PFSK-1 (cell line): ENCODE data around the gene SUPT20HL1.

Experiments used
- FOXP2 ChIP-seq: optimal IDR thresholded peaks from 2 replicates; pipeline ENCODE3; 2011; ENCODE audit warnings: borderline replicate concordance, control low read depth, inconsistent platforms; ENCODE audit not compliant: insufficient read depth; ENCODE audit errors: extremely low read length, extremely low read depth
- POLR2AphosphoS5 ChIP-seq: IDR thresholded peaks from 2 replicates; pipeline ENCODE4 v1.6.1; 2012; ENCODE audit warnings: low read depth, mild to moderate bottlenecking, control low read depth, low read length, moderate library complexity
- REST ChIP-seq, 2 experiments: IDR thresholded peaks; 2 replicates each; pipeline versions ENCODE4 v1.6.1 to v1.8.0; 2011 to 2012; ENCODE audit warnings: low read depth in 2 of 2, low read length in 2 of 2, control low read depth in 1 of 2, inconsistent platforms in 1 of 2, mild to moderate bottlenecking in 1 of 2, moderate library complexity in 1 of 2; ENCODE audit not compliant: insufficient read depth in 1 of 2
- SIN3A ChIP-seq: IDR thresholded peaks from 2 replicates; pipeline ENCODE4 v1.6.1; 2012; ENCODE audit warnings: mild to moderate bottlenecking, low read length, moderate library complexity, borderline replicate concordance; ENCODE audit not compliant: insufficient read depth
- TAF1 ChIP-seq: IDR thresholded peaks from 2 replicates; pipeline ENCODE4 v1.6.1; 2012; ENCODE audit warnings: low read length, control low read depth, borderline replicate concordance; ENCODE audit not compliant: insufficient read depth

Gene SUPT20HL1

GRCh38 chrX:24391389-24391788 lies 30.9 kb downstream of the SUPT20HL1 start:
- TF ChIP-seq SIN3A (no peak), REST (IDR thresholded peaks at IDR 0.05; ENCODE audit: insufficient read depth in 1 of 2, low read depth in 2 of 2, low read length in 2 of 2) (no peak), TAF1 (no peak), FOXP2 (no peak), POLR2AphosphoS5 (no peak)

- no peak for TF ChIP-seq POLR2AphosphoS5
- no peak for TF ChIP-seq REST (IDR thresholded peaks at IDR 0.05; ENCODE audit: insufficient read depth in 1 of 2, low read depth in 2 of 2, low read length in 2 of 2)
- TF ChIP-seq SIN3A, result no peak
- no peak for TF ChIP-seq FOXP2
- no peak for TF ChIP-seq TAF1
Measured at GRCh38 chrX:24391843-24392242, 31.4 kb downstream of the SUPT20HL1 start.

GRCh38 chrX:24392709-24393108 lies 32.3 kb downstream of the SUPT20HL1 start:
- no peak for TF ChIP-seq FOXP2
- no peak for TF ChIP-seq TAF1
- TF ChIP-seq REST (IDR thresholded peaks at IDR 0.05; ENCODE audit: insufficient read depth in 1 of 2, low read depth in 2 of 2, low read length in 2 of 2), result no peak
- TF ChIP-seq POLR2AphosphoS5, result no peak
- no peak for TF ChIP-seq SIN3A

GRCh38 chrX:24395775-24396174 lies 35.3 kb downstream of the SUPT20HL1 start:
- TF ChIP-seq FOXP2, result no peak
- no peak for TF ChIP-seq TAF1
- TF ChIP-seq REST (IDR thresholded peaks at IDR 0.05; ENCODE audit: insufficient read depth in 1 of 2, low read depth in 2 of 2, low read length in 2 of 2), result no peak
- no peak for TF ChIP-seq SIN3A
- no peak for TF ChIP-seq POLR2AphosphoS5
